Measurements from ENCODE around the gene ARHGAP32. TPM values are rescaled to one million over a fixed set of nuclear protein-coding genes. Genes with fewer than 3 reads are reported as not detected.
"Not testable (repeated sequence)": the region's sequence is repeated elsewhere in the genome, so short reads cannot be mapped to it uniquely, and the experiment has no call there.

Gene ARHGAP32
- total RNA-seq, 2 experiments from 2014 or later, result 2.1 TPM

- CTCF ChIA-PET, result no interaction called here
Observed at GRCh38 chr11:129208863-129209262, 16.7 kb upstream of the ARHGAP32 start.

DNA sequence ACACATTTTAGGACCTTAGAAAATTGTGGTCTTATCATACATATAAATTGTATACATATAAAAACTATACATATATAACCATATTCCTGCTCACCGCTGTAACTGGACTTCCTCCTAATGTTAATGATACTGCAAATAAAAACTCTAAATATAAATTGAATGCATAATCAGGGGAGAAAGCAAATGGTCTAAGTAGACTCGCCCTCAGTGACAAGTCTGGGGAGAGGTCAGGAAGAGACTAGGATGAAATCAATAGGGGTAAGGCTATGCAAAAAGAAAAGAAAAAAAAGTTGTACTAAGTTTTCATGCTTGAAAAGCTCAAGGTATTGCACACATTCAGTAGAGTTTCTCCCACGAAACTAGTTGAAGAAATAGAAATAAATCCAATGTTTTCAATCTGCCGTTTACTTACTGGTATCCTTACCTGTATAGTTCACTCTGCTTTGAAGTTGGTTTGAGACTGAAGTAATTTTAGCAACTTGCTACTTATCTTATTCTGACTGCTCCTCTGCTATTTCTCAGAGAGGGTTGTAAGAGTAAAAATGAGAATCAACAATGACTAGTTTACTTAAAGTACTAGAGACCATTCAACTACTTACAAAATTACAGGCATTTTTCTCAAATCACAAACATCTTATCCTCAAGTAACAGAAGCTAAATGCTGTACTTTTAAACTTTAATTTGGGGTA is 12.2 kb upstream of the ARHGAP32 start:
- CTCF ChIA-PET, result interaction anchor here (0.5 to 0.6 kb wide), 2 partner anchors 20 to 1223 kb away, joined by 3 read pairs; no protein-coding TSS in a partner anchor
- POLR2A ChIA-PET, result no interaction called here

More at GRCh38 chr11:129208863-129209262, 16.7 kb upstream of the ARHGAP32 start:
- POLR2A ChIA-PET, result no interaction called here

DNA sequence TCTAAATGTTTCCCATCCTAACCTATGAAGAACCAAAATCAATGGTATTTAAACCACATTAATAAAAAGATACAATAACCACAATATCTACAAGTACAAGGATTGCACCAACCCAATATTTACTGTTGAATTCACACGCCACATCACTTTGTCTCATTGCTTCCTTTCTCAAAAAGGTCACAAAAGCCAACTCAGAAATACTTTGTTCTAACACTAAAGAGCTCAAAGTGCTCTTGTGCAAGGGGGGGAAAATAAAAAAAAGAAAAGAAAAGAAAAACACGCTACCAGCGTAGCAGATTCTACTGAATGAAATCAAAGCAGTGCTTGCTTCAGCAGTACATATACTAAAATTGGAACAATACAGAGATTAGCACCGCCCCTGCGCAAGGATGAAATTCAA is 10.5 kb upstream of the ARHGAP32 start:
- ChIA-PET CTCF (no interaction called here), POLR2A (no interaction called here)

DNA sequence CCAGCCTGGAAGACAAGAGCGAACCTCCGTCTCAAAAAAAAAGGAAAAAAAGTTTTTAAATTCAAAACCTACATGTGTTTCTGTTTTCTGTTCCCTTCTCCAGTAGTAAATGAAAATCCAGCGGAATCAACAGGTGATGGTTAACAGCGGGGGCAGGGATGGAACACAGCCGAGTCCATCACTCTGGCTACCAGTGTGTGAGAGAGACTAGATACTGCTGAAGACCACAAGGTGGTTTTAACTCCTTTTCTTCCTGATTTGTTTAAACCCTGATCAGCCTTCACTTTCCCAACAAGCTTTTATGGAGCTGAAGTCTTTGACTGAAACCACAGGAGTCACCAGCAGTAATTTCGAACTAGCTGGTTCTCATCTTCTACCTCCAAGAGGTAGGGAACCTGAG is 3.6 kb upstream of the ARHGAP32 start:
- CTCF ChIA-PET, result no interaction called here
- POLR2A ChIA-PET, result no interaction called here

GRCh38 chr11:129191649-129192048 is 476 bp downstream of the ARHGAP32 start:
- POLR2A ChIA-PET, result no interaction called here
- CTCF ChIA-PET, result no interaction called here

GRCh38 chr11:129190087-129190486 is 2.0 kb downstream of the ARHGAP32 start:
- ChIA-PET CTCF (no interaction called here), POLR2A (no interaction called here)

GRCh38 chr11:129189646-129190045 is 2.5 kb downstream of the ARHGAP32 start:
- CTCF ChIA-PET, result no interaction called here
- POLR2A ChIA-PET, result no interaction called here

GRCh38 chr11:129185082-129185481 is 7.0 kb downstream of the ARHGAP32 start:
- CTCF ChIA-PET, POLR2A ChIA-PET: not testable (repeated sequence)

- ChIA-PET POLR2A (no interaction called here), CTCF (no interaction called here)
Observed at GRCh38 chr11:129184581-129184980, 7.5 kb downstream of the ARHGAP32 start.

GRCh38 chr11:129167315-129167714 is 24.8 kb downstream of the ARHGAP32 start:
- POLR2A ChIA-PET, result no interaction called here

DNA sequence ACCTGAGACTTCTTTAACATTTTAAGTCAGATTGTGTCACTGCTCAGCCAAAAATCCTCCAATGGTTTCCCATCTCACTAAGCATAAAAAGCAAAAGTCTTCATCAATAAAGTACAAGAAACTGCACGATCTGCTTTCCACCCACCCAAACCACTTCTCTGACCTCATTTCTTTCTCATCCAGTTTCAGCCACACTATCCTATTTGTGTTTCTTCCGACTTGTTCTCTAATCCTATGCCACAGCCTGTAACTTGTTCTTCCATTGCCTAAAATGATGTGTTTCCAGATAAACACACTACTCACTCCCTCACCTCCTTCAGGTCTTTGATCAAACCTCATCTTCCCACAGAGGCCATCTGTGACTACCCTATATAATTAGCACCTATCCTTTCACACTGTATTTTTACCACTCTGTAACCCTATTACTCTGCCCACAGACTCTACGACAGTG is 28.4 kb downstream of the ARHGAP32 start:
- ChIA-PET POLR2A (no interaction called here), CTCF (no interaction called here)

More at GRCh38 chr11:129167315-129167714, 24.8 kb downstream of the ARHGAP32 start:
- CTCF ChIA-PET, result interaction anchor here (0.8 kb wide), 1 partner anchor 159 kb away, joined by 3 read pairs; no protein-coding TSS in a partner anchor

DNA sequence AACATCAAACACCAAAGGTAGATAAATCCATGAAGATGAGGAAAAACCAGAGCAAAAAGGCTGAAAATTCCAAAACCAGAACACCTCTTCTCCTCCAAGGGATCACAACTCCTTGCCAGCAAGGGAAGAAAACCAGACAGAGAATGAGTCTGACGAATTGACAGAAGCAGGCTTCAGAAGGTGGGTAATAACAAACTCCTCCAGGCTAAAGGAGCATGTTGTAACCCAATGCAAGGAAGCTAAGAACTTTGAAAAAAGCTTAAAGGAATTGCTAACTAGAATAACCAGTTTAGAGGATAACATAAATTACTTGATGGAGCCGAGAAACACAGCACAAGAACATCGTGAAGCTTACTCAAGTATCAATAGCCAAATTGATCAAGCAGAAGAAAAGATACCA is 35.0 kb downstream of the ARHGAP32 start:
- CTCF ChIA-PET, POLR2A ChIA-PET: not testable (repeated sequence)

DNA sequence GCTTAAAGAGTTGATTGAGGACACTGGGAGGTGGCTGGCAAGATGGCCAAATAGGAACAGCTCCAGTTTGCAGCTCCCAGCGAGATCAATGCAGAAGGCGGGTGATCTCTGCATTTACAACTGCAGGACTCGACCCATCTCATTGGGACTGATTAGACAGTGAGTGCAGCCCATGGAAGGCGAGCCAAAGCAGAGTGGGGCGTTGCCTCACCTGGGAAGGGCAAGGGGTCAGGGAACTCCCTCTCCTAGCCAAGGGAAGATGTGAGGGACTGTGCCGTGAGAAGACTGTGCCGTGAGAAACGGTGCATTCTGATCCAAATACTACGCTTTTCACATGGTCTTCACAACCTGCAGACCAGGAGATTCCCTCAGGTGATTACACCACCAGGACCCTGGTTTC is 36.4 kb downstream of the ARHGAP32 start:
- POLR2A ChIA-PET, result no interaction called here
- CTCF ChIA-PET, result no interaction called here

DNA sequence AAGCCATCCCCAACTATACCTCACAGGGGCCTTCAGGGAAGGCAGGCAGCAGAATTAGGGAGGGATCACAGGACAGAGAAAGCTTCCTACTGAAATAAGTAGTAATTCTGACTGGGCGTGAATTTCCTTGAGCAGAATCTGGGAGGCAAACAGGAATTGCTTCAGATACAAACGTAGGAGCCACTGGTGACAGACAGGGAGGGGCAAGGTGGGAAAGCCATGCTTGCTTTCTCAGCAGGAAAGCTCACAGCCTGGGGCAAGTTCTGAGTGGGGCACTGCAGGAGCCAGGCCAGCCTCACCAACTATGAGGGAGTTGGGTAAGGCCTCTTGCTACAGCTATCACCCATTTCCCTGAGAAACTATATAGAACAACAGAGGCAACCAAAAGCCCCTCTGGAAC is 43.6 kb downstream of the ARHGAP32 start:
- ChIA-PET POLR2A (no interaction called here), CTCF (no interaction called here)

DNA sequence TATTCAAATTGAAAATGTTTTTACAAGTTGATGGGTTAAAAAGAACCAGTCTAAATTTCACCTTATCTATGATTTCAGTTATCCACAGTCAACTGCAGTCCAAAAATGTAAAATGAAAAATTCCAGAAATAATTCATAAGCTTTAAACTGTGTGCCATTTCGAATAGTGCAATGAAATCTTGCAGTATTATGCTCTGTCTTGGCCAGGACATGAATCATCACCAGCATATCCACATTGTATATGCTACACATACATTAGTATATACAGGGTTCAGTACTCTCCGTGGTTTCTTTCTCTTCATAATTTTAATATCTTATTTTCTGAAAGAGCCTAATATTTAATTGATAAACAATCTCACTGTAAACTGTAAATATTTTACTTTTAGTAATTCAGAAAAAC is 45.9 kb downstream of the ARHGAP32 start:
- ChIA-PET POLR2A (no interaction called here), CTCF (no interaction called here)

DNA sequence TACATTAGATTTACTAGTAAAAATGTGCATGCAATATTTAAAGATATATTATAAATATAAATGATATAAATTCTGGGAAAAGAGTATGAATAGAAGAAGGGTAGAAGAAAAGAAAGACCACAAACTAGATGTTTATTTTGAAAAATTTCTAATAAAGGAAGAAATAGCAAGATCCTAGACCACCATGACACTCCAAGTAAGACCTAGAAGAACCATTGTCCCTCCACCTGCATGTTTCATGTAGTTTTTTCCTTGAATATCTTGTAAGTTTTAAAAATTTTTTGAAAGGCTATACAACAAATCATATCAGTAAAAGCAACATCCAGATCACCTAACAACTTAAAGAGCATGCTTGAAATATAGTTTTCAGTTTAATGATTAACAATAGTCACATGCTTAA is 46.8 kb downstream of the ARHGAP32 start:
- ChIA-PET CTCF (no interaction called here), POLR2A (no interaction called here)

DNA sequence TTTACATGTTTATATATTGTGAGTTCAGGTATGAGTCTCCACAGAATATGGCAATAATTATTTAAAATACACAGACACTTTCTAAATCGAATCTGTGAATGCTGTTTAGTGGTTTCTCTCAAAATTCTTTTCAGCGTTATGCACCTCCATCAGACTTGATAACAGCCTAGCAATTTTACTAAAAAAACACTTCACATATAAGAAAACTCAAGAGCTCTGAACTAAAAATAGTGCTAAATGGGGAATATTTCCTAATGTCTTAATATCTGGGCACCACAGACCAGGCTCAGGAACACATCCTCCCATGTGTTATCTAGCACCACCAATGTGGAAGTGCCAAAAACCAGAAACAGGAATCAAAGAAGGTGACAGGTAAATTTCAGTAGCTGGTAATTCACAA is 47.9 kb downstream of the ARHGAP32 start:
- CTCF ChIA-PET, result no interaction called here
- POLR2A ChIA-PET, result no interaction called here

GRCh38 chr11:129143335-129143734 is 48.8 kb downstream of the ARHGAP32 start:
- ChIA-PET CTCF (no interaction called here), POLR2A (no interaction called here)

DNA sequence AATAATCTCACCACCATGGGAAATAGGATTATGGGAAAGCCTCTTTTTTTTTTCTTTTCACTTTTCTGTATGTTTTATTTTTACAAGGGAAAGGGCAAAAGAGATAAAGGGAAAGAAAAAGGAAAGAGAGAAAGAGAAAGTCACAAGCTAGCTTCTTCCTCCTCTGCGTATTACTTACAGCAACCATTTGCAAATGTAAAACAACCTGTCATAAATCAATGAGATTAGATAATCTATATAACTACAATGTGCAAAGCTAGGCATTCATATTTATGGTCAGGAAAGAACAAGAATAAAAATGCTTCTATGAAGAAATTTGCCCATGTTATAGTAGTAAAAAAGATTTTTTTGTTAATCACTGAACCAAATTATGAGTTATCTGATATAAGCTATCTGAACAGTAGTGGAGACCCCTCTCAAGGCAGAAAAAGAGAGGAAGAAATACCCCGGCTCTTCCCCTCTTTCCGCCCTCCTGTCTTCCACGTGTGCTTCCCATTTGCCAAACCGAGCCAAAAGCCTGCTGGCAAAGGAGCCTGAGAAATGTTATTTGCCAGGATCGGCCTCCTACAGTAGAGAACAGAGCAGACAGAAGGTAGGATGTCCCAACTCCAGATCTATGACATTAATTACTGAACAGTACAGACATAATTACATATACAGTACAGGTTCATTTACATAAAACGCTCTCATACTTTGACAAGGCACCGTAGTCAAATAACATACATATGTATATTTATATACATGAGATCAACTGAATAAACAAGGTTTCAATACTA is 50.2 kb downstream of the ARHGAP32 start:
- CTCF ChIA-PET, result no interaction called here
- POLR2A ChIA-PET, result no interaction called here

DNA sequence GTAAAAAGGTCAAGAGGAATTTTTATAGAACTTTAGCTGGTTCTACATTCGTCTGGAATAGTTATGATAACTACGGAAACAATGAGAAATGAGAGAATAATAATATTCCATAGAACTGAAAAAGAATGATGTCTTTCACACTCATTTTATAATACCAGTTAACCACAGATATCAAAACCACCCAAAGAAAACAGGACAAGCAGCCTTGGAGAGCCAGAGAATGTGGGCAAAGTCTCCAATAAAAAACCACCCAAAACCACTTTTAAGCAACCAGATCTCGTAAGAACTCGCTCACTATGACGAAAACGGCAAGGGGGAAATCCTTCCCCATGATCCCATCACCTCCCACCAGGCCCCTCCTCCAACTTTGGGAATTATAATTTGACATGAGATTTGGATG is 60.8 kb downstream of the ARHGAP32 start:
- ChIA-PET POLR2A (no interaction called here), CTCF (no interaction called here)

DNA sequence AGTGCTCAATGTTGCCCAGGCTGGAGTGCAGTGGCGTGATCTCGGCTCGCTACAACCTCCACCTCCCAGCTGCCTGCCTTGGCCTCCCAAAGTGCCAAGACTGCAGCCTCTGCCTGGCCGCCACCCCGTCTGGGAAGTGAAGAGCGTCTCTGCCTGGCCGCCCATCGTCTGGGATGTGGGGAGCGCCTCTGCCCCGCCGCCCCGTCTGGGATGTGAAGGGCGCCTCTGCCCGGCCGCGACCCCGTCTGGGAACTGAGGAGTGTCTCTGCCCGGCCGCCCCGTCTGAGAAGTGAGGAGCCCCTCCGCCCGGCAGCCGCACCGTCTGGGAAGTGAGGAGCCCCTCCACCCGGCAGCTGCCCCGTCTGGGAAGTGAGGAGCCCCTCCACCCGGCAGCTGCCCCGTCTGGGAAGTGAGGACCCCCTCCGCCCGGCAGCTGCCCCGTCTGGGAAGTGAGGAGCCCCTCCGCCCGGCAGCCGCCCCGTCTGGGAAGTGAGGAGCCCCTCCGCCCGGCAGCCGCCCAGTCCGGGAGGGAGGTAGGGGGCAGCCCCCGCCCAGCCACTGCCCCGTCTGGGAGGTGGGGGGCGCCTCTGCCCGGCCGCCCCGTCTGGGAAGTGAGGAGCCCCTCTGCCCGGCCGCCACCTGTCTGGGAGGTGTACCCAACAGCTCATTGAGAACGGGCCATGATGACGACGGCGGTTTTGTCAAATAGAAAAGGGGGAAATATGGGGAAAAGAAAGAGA is 63.1 kb downstream of the ARHGAP32 start:
- POLR2A ChIA-PET, CTCF ChIA-PET: not testable (repeated sequence)

Measured in activated CD8-positive, alpha-beta memory T cell treated with anti-CD3 and anti-CD28 coated beads for 36 hours (primary cell).